Activated T-cell treated with anti-CD3 and anti-CD28 coated beads for 48 hours (primary cell): ENCODE results near the gene IP6K1.
"Not testable (repeated sequence)": the region's sequence is repeated elsewhere in the genome, so short reads cannot be mapped to it uniquely, and the experiment has no call there.

ENCODE experiments used
- DNase-seq: peaks from one replicate; pipeline ENCODE4 v3.0.0-alpha.2; 2020; ENCODE audit warnings: low read depth

The IP6K1 gene

DNA sequence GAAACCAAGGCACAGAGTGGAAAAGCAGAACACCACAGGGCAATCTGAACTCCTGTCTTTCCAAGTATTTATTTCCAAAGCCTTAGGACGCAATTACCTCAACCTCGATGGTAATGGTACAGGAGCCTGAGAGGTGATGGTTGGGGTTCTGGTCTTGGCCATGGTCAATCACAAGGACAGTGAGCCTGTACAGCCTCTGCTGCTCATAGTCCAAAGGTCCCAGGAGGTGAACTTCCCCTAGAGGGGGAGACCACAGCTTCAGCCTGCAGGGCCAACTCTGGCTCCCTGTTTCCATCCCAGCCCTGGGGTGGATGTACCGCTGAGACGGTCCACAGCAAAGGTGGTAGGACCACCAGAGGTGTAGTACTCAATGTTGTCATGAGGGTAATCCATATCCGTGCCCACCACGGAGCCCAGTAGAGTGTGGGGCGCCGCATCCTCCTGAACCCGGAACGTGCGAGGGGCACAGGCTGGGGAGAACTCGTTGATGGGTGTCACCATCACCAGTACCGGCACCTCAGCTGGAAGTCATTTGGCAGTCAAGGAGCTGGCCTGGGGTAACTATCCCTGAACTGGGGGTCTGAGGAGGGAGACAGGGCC, 7.2 kb upstream of the IP6K1 start:
- DNase-seq, result no peak

DNA sequence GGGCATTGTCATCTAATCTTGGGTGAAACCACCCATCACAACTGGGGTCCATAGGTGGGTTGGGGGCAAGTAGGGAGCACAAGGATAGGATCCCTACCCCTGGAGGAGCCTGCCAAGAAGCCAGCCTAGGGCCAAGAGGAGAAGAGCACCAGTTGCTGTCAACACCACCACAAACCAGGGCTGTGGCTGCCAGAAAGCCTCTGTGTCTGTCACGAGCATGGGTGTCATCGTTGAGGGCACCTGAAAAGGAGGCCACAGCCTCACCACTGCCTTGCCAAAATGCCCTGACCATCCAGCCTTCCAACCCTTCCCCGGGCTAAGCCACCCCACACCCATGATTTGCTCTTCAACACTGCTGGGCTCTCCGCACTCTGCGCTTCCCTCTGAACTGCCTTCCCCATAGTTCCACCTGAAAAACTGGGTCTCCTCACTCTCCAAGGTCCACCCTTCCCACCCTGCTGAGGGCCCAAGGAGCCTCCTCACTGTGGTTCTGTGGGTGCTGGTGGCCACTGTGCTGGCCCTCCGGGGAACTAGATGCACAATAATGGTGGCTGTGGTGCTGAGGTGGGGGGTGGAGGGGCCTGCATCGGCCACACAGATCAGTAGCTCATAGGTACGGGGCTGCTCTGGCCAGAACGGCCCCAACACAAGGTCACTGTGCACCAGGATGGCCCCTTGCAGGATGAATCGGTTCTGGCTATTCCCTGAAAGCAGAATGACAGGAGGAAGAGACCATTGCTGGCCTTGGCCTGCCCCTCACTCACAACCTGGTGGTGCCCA, 6.2 kb upstream of the IP6K1 start:
- DNase-seq, result no peak

DNA sequence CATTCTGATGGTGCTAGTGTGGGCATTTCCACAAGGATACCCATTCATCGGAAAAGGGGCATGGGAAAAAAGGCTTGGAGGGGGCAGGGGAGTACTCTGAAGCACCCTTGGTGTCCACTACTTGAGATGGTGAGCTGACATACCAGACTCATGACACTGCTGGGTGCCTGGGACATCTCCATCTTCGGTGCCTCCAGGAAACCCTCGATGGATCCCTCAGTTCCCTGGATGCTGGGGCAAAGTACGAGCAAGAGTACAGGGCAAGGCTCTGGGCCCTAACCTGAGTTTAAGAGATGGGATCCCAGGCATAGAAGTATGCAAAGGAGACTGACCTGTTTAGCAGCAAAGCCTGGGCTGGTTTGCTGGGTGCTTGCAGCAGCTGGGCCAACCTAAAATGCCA, 5.2 kb upstream of the IP6K1 start:
- no peak for DNase-seq

DNA sequence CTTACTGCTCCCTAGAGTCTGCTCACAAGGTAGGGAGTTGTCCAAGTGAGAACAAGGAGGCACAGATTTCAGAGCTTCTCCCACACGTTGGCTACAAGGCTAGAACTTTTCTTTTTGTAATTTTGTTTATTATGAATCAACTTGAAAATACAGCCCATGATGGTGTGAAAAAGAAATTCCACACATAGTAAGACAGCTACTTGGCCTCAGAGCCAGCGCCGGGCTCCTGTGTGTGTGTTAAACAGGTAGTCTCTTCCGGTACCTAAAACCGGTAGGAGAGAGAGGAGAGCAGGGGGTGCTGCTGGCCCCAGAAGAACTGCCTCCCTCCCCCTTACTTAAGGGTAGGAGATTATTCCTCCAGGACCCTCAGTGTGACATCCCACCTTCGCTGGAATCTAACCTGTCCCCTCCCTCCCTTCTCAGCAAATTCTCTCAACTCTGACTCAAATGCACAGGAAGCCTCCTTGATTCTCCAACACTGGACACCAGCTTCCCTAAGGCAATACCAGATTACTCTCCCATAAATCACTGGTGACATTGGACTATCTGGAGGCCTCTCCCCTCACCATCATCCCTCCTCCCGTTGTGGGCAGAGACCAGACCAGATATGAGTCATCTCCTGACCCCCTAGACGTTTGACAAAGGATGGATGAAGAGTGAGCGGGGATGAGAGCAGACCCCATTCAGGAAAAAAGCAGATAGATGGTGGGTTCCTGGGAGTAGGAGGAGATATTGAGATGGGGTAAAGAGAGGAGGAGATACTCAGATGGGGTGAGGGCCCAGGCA, 4.5 kb upstream of the IP6K1 start:
- DNase-seq, result no peak

DNA sequence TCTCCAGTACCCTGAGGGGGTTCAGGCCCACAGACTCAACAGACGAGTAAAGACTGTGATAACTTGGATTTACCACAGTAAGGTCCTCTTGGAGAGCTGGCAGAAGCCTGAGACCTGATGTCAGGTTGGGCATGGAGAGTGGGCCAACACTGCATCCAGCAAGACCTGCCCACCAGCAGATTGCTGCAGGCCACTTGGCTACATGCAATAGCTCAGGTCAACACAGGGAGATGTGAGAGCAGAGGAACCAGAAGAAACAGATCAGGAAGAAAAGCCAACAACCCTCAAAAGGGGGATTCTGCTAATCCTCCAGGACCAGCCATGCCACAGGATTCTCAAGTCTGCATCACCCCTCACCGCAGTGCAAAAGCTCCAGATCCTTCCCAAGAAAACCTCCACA, 1.7 kb upstream of the IP6K1 start:
- no peak for DNase-seq

DNA sequence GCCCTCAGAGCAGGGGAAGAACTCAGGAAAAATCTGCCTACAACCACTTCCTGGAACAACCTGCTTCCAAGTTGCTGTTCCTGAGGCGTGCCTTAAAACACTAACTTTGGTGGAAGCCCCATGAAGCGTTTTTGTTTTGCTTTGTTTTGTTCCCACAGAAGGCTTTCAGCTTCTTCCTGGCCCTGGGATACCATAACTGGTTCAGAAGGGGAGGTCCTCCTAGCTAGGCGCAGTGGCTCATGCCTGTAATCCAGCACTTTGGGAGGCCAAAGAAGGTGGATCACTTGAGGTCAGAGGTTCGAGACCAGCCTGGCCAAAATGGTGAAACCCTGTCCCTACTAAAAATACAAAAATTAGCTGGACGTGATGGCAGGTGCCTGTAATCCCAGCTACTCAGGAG, 1.2 kb upstream of the IP6K1 start:
- DNase-seq, result no peak

DNA sequence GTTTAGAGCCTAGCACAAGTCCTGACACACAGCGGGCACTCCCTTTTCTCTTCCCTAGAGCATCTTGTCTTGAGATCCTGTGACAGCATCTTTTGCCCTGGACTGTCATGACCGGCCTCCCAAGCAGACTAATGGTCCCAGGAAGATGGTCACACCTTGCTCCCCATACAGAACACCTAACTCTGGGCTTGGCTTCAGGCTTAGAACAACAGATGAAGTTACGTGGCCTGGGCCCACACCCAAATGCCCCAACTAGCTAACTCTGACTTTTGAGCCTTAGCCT, 781 bp upstream of the IP6K1 start:
- DNase-seq, result no peak

DNA sequence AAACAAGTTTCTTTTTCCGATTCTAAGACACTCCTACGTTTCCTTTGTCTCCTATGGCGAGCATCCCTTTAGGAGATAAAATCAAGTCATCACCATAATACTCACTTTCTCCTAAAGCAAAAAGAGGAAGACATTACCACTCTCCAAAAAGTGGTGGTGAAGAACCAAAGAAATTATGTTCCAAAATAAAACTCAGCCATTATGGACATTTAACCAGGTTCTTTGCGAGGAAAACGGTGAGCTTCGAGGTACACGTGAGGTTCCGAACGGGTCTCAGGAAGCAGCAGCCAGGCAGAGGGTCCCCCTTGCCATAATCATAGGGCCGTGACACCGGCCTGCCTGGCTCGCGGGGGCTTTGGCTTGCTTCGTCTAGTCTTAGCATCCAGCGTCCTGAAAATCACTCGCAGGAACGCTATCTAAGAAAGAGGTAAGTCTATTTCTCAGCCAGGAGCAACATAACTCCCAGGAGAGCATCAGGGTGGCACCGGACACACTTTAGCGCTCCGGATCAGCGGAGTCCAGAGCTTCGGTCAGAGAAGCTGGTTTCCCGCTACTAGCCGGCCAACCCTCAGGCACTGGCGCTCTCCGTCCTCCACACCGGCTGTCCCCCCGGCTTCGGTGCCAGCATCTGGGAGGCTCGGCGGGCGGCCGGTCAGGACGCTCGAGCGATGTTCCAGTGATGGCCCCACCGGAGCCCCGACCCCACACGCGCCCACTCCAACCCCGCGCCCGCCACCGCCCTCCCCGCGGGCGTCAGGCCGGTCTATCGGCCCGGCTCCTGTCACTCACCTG, 581 bp downstream of the IP6K1 start:
- DNase-seq, result peak; percentile 11

DNA sequence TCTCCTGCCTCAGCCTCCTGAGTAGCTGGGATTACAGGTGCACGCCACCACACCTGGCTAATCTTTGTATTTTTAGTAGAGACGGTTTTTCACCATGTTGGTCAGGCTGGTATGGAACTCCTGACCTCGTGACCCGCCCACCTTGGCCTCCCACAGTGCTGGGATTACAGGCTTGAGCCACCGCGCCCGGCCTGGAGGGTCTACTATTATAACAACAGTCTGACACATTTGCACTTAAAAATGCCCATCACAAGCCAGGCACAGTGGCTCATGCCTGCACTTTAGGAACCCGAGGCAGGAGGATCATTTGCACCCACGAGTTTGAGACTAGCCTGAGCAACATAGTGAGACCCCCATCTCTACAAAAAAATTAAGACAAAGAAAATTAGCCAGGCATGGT, 4.1 kb downstream of the IP6K1 start:
- DNase-seq, result not testable (repeated sequence)

DNA sequence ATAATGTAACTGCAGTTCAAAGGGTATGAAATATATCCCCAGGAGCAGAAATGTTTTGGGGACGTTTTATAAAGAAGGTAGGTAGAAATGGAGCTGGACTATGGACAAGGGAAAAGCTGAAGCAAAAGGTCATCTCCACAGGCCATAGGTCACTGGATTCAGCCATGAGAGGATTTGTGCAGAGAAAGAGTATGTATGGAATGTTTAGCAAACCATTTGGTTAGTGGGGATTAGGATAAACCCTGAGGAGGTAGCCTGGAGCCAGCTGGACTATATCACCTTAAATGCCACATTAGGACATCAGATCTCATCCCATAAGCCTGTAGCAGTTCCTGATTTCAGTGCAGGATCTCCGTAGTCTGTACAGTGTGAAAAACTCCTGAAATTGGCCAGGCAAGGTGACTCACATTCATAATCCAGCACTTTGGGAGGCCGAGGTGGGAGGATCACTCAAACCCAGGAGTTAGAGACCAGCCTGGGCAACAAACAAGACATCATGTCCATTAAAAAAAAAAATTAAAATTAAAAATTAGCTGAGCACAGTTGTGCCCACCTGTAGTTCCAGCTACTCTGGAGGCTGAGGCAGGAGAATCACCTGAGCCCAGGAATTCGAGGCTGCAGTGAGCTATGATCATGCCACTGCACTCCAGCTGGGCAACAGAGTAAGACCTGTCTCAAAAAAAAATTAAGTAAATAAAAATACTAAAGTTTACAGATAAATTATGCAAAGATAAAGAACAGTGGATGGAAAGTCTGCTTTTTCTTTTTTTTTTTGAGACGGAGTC, 4.7 kb downstream of the IP6K1 start:
- no peak for DNase-seq

DNA sequence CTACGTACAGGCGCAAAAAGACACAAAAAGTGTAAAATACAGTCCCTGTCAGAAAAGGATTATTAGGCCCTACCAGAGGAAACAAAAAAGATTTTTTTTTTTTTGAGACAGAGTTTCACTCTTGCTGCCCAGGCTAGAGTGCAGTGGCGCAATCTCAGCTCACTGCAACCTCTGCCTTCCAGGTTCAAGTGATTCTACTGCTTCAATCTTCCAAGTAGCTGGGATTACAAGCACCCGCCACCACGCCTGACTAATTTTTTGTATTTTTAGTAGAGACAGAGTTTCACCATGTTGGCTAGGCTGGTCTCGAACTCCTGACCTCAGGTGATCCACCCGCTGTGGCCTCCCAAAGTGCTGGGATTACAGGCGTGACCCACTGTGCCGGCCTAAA, 5.4 kb downstream of the IP6K1 start:
- DNase-seq, result not testable (repeated sequence)

DNA sequence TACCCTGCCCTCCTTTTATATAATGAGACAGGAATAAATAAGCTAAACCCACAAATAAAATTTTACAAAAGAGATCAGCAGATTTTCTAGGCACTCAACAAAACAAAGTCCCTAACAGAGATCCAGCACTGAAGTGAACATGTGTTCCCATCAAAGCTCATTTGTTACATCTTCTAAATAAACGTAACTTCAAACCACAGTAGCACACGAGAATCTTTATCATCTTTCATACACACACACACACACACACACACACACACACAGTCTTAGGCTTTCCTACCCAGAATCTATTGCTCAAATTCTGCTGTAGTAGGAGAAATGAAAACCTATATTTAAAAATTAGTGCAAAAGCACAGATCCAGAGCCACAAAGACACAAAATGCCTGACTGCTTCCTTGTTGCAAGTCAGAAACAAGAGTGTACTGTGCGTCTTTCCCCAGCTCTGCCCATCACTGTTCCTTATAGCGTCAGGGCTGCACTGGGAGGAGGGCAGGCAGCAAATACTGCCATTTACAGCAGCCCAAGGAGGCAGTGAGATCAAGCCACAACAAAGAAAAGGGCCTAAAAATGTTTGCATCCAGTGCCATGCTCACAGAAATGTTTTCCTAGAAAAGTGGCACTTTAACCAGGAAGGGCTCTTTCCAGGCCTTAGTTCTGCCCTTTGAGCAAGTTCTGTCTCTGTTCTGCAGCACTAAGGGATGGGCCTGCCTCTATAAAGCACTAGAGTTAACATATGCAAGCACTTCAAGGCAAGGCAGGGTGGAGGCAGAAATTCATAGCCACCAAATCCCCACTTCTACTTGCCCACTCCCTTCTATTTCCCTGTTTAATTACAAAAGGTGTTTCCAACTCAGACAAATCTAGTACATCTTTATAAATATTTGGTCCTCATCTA, 6.0 kb downstream of the IP6K1 start:
- DNase-seq, result no peak

DNA sequence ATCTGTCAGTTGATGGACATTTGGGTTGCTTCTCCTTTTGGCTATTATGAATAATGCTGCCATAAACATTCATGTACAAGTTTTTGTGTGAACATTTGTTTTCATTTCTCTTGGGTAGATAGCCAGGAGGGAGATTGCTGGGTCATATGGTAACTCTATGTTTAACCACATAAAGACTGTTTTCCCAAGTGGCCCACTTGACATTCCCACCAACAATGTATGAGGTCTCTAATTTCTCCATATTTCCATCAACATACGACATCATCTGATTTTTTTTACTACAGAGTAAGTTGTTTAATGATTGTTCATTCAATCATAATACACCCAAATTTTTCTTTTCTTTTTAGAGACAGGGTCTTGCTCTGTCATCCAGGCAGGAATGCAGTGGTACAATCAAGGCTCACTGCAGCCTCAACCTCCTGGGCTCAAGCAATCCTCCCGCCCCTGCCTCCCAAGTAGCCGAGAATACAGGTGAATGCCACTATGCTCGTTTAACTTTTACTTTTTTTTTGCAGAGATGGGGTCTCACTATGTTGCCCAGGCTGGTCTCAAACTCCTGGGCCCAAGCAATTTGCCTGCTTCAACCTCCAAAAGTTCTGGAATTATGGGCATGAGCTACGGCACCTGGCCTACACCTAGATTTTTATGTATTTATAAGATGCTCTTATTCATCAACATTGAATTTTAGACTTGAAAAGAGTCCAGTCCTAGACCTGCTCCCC, 6.8 kb downstream of the IP6K1 start:
- no peak for DNase-seq

DNA sequence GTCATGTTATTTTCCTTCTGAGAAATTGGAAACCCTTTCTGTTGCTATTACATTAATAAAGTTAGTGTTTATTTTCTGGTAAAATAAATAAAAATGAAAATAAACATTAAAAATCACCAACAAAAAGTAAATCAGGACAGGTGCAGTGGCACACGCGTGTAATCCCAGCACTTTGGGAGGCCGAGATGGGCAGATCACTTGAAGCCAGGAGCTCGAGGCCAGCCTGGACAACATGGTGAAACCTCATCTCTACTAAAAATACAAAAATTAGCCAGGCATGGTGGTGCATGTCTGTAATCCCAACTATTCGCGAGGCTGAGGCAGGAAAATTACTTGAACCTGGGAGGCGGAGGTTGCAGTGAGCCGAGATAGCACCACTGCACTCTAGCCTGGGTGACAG, 10.2 kb downstream of the IP6K1 start:
- DNase-seq, result not testable (repeated sequence)

DNA sequence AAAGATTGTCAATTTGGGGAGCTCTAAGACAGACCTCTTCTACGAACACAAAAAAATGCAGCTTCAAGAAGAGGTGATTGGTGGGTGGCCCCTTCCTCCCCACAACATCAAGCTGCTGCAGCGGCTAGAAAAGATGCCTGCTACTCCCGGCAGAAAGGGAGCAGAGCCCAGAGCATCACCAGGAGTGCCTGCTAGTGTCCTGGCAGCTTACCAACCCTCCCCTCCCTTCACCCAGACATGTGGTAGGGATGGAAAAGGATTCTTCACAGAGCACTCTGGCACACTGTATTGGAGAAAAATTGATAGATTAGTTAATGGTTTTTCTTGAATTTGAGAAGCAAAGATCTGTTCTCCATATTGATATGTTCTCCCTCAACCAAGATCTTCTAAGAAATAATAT, 10.8 kb downstream of the IP6K1 start:
- DNase-seq, result no peak

DNA sequence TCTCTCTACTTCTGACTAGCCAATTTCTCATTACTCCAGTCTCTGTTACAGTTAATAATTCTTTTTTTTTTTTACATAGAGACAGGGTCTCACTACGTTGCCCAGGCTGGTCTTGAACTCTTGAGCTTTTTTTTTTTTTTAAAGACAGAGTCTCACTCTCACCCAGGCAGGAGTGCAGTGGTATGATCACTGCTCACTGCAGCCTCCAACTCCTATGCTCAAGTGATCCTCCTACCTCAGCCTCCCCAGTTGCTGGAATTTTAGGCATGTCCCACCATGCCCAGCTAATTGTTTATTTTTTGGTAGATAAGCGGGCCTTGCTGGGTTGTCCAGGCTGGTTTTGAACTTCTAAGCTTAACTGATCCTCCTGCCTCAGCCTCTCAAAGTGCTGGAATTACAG, 13.6 kb downstream of the IP6K1 start:
- no peak for DNase-seq

DNA sequence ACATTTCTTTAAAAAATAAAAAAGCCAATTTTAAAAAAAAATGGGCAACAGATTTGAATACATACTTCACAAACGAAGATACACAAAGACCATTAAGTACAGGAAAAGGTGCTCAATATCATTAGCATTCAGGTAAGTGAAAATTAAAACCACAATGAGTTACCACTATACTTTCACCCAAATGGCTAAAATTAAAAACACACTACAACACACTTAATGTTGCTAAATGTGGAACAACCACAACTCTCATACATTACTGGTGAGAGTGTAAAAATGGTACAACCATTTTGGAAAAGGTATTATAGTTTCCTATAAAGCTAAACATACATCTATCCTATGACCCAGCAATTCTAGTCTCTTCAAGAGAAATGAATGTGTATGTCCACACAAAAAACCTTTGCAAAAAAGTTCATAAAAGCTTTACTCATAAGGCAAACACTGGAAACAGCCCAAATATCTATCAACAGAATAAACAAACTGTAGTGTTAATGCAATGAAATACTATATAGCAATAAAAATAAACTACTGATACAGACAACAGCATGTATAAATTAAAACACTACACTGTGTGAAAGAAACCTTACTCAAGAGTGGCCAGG, 14.9 kb downstream of the IP6K1 start:
- no peak for DNase-seq

DNA sequence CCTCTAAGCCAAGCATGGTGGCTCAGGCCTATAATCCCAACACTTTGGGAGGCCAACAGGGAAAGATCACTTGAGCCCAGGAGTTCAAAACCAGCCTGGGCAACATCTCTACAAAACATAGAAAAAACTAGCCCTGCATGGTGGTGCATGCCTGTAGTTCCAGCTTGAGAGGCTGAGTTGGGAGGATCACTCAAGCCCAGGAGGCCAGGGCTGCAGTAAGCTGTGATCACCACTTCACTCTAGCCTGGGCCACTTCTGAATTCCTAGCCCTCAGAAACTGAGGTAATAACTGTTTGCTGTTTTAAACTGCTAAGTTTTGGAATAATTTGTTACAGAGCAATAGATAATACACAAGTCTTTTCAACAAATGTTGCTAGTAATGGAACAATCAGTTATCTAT, 16.4 kb downstream of the IP6K1 start:
- DNase-seq, result no peak

DNA sequence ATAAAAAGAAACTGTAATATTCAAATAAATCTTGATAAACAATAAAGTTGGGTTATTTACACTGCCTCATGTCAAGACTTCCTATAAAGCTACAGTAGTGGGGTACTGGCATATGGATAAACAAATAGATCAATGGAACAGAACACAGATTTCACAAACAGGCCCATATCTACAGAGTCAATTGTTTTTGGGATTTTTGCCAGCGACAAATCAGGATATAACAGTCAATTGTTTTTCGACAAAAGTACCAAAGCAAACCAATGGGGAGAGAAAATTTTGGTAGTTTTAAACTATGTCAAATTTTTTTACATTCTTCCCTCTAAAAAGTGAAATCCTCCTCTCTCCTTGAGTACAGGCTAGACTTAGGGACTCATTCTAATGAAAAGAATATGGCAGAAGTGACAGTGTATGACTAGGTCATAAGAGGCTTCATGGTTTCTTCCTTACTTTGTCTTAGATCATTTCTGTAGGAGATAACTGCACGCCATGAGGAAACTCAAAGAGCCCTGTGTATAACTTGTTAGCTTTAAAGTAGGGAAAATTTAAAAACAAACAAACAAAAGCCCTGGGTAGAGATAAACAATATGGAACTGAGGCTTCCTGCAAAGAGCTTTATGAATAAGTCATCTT, 16.9 kb downstream of the IP6K1 start:
- DNase-seq, result no peak
